OCI-LY1 (cell line): ENCODE results near the gene PLVAP.

Experiments used
- CTCF ChIP-seq: fragments of 200-600 bp; sonication (generic), shearing (Covaris generic); IDR thresholded peaks from 2 replicates; pipeline ENCODE4 v1.5.1; 2017; ENCODE audit warnings: mild to moderate bottlenecking, antibody characterized with exemption, low read length, moderate library complexity, mixed read lengths
- EZH2 ChIP-seq: fragments of 200-600 bp; sonication (generic), shearing (Covaris generic); IDR thresholded peaks from 2 replicates; pipeline ENCODE4 v1.8.0; 2017; ENCODE audit warnings: borderline replicate concordance, mixed run types, mild to moderate bottlenecking, antibody characterized with exemption, low read length, moderate library complexity, mixed read lengths

DNA sequence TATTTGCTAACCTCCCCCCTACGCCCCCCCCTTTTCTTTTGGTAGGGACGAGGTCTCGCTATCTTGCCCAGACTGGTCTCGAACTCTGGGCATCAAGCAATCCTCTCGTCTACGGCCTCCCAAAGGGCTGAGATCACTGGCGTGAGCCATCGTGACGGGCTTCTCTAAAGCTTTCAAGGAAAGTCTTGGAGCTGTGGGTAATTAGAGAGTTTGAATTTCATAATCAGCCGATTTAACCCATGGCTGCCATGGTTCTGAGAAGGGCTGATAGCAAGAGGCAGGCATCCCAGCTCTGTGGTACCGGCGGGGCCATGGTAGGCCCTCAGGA is 73.2 kb downstream of the PLVAP start:
- TF ChIP-seq EZH2 = no peak
- TF ChIP-seq CTCF = no peak
